Testis (tissue), 3 donors: Measurements from ENCODE around the gene ADAM33. TPM values are rescaled to one million over a fixed set of nuclear protein-coding genes. Genes with fewer than 3 reads are reported as not detected.

Experiments used
- DNase-seq: peaks from one replicate; pipeline ENCODE4 v3.0.0-alpha.2; 2019
- H3K27ac ChIP-seq, 2 donors: fragments of 200-600 bp; sonication (generic); one replicate each; pipeline ENCODE4 v1.5.1; 2019
- H3K27me3 ChIP-seq: fragments of 200-600 bp; sonication (generic); one replicate; pipeline ENCODE4 v1.5.1; 2019
- H3K36me3 ChIP-seq: fragments of 200-600 bp; sonication (generic); one replicate; pipeline ENCODE4 v1.5.1; 2017; ENCODE audit warnings: low read depth; ENCODE audit errors: missing control alignments
- H3K4me1 ChIP-seq: fragments of 200-600 bp; sonication (generic); one replicate; pipeline ENCODE4 v1.5.1; 2019
- H3K4me3 ChIP-seq, 2 donors: fragments of 200-600 bp; sonication (generic); one replicate each; pipeline ENCODE4 v1.5.1; 2017 to 2019
- H3K9me3 ChIP-seq: fragments of 200-600 bp; sonication (generic); one replicate; pipeline ENCODE4 v1.5.1; 2017
- POLR2A ChIP-seq: fragments of 450-650 bp; IDR thresholded peaks from one replicate; pipeline ENCODE4 v1.6.1; 2017; ENCODE audit warnings: antibody characterized with exemption, mild to moderate bottlenecking, moderate library complexity
- WGBS, 2 donors: methylation state at CpG; one replicate each; pipeline ENCODE4 v1.1.5; 2018; 5-methylcytosine and 5-hydroxymethylcytosine counted together
- intact Hi-C: fragments of 100-400 bp; cut with DNase I; formaldehyde crosslinking; loops from one replicate; pipeline ENCODE4 v1.15.1; 2023; ENCODE audit warnings: low total_unique reads
- polyA plus RNA-seq: library from polyadenylated mRNA; stranded (reverse); fragments of 350-450 nt; fragmentation: Illumina TruSeq; extraction: RNeasy Lipid Tissue Mini Kit (QIAGEN cat#74804); gene quantifications from one replicate; pipeline ENCODE4 v1.2.3, GENCODE V29; 2014; ENCODE audit warnings: low read depth, low replicate concordance; ENCODE audit not compliant: insufficient read depth
- total RNA-seq, 2 donors: library from RNA; depleted of rRNA; stranded (reverse); fragments of >200 nt; gene quantifications; one replicate each; pipeline ENCODE4 v1.2.3, GENCODE V29; 2016
- TF ChIP-seq, protein P1 (sequence below), 3 experiments: fragments of 450-650 bp in 2 of 3; fragments of 200-600 bp in 1 of 3; sonication (generic) in 1 of 3; IDR thresholded peaks; one replicate each; pipeline ENCODE4 v1.5.1; 2016 to 2019; ENCODE audit warnings: antibody characterized with exemption in 3 of 3, mild to moderate bottlenecking in 2 of 3, moderate library complexity in 1 of 3

Gene ADAM33
- total and polyA plus RNA-seq, 3 donors from 2014 or later = 25.5 to 61.1 (median 35.4) TPM

DNA sequence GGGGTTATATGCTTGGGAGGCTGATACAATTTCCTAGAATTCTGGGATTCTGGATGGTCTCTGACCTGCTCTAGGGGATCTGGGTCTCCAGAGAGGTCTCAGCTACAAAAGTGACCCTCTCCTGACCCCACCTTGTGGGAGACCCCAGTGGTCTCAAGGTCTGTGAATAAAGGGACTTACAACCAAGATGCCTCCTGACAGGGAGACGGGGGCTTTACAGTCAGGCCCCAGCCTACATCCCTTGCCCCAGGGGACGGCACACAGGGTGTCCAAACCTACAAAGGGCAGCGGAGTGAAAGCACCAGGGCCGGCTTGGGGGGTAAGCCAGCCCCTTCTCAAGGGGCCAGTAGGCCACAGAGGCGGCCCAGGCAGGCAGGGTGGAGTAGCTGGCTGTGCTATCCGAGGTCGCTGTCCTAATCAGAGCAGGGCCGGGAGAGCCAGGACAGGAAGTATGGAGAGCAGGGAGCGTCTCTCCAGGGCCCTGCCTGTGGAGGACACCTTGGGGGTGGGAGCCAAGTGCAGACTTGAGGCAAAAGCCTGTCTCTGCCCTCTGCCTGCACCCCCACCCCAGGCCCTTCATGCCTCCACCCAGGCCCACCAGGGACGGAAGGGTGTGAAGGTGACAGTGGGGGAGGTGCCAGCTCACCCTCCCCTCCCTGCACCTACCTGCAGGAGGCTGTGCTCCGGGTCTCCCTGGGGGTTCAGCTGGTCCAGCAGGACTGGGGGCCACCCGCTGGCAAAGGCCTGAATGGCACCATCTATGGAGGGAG, 22.1 kb downstream of the ADAM33 start:
- Histone ChIP-seq H3K4me1 (no peaks in the 10 kb centered on the region), H3K36me3 (no peaks in the 10 kb centered on the region), H3K9me3 (no peaks in the 10 kb centered on the region), H3K27ac (no peak overlapping the region), H3K4me3 (no peak overlapping the region), H3K27me3 (no peaks in the 10 kb centered on the region)
- no peak for TF ChIP-seq POLR2A
- TF ChIP-seq, protein P1, sequence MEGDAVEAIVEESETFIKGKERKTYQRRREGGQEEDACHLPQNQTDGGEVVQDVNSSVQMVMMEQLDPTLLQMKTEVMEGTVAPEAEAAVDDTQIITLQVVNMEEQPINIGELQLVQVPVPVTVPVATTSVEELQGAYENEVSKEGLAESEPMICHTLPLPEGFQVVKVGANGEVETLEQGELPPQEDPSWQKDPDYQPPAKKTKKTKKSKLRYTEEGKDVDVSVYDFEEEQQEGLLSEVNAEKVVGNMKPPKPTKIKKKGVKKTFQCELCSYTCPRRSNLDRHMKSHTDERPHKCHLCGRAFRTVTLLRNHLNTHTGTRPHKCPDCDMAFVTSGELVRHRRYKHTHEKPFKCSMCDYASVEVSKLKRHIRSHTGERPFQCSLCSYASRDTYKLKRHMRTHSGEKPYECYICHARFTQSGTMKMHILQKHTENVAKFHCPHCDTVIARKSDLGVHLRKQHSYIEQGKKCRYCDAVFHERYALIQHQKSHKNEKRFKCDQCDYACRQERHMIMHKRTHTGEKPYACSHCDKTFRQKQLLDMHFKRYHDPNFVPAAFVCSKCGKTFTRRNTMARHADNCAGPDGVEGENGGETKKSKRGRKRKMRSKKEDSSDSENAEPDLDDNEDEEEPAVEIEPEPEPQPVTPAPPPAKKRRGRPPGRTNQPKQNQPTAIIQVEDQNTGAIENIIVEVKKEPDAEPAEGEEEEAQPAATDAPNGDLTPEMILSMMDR (IDR thresholded peaks at IDR 0.05) = no peak
- 65 to 69% methylated on average over 4 to 12 of the region's 12 CpGs for WGBS, 2 donors
- intact Hi-C loops = no loop called here
- no peak for DNase-seq

DNA sequence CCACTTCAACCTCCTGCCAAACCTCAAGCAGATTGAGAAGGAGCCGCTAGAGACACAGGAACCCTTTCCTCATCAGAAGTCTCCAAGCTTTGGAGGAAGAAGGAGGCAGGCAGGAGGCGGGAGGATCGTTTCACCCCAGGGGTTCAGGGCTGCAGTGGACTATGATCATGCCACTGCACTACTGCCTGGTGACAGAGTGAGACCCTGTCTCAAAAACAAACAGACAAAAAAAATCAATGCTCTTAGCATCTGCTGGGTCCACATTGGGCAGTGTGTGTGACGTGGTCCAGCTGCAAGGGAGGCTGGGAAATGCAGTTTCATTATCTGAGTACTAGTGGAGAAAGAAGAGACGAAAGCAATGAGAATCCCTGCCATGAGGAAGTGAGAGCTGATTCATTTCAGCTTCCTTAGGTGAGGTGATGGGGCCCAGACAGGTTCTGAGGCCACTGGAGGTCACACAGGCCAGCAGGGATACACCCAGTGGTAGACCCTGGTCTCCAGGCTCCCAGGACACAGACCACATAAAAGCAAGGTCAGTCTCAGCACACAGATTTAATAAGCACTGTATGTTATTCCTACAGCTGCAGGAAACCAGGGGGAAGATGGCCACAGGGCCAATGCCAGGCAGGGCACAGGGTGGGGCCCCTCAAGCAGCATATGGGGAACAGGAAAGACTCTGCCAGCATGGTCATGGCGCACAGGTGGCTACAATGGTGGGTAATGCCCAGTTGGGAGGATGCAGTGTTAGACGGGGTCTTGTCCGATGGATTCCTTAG, 22.9 kb downstream of the ADAM33 start:
- H3K27ac ChIP-seq = no peak overlapping the region
- H3K4me3 ChIP-seq = no peak overlapping the region
- no peaks in the 10 kb centered on the region for H3K36me3 ChIP-seq
- intact Hi-C loops = no loop called here
- no peaks in the 10 kb centered on the region for H3K9me3 ChIP-seq
- DNase-seq = no peak
- TF ChIP-seq, protein P1 (IDR thresholded peaks at IDR 0.05) = no peak
- TF ChIP-seq POLR2A = no peak
- 63 to 65% methylated on average over 8 of the region's 8 CpGs for WGBS, 2 donors
- H3K27me3 ChIP-seq = no peaks in the 10 kb centered on the region
- H3K4me1 ChIP-seq = no peaks in the 10 kb centered on the region

DNA sequence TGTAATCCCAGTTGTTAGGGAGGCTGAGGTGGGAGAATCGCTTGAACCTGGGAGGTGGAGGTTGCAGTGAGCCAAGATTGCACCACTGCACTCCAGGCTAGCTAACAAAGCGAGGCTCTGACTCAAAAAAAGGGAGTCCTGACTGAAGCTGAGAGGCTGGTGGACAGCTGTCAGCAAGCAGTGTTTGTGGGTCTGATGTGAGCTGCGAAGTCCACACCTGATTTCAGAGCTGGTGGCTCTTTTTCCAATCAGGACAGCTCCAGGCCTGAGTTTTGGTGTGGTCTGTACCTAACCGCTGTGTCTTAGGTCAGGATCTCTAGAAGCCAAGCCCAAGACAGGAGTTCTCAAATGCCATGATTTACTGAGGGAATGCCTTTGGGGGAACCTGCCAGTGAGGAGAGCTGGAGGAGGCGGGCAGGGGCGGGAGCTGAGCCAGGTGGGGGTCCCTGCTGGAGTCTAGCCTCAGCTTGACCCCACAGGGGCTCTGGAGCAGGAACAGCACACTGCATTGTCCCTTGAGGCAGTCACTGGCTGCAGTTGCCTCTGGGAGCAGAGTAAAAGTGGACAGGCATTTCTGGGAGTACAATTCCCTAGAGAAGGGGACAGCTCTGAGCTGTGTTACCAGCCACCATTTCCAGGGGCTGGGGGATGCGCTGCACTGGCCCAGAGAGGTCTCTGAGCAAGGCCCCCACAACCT, 23.6 kb downstream of the ADAM33 start:
- Histone ChIP-seq H3K4me3 (no peak overlapping the region), H3K27me3 (no peaks in the 10 kb centered on the region), H3K4me1 (no peaks in the 10 kb centered on the region), H3K9me3 (no peaks in the 10 kb centered on the region), H3K36me3 (no peaks in the 10 kb centered on the region), H3K27ac (no peak overlapping the region)
- no peak for TF ChIP-seq POLR2A
- TF ChIP-seq, protein P1 (IDR thresholded peaks at IDR 0.05) = no peak
- 84 to 86% methylated on average over 5 to 7 of the region's 7 CpGs for WGBS, 2 donors
- DNase-seq = no peak
- intact Hi-C loops = no loop called here

DNA sequence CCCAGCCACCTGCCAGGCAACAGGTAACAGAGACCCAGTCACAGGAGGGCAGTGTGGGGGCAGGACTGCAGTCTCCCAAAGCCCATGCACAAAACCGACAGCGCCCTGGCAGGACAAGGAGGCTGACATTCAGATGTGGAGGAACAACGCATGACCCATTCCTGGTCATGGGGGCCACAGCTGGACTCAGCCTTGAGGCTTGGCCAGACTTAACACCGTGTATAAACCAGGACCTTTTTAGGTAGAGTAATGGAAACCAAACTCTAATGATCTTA, 26.7 kb downstream of the ADAM33 start:
- intact Hi-C loops = no loop called here
- Histone ChIP-seq H3K4me3 (no peak overlapping the region), H3K36me3 (no peaks in the 10 kb centered on the region), H3K27me3 (no peaks in the 10 kb centered on the region), H3K4me1 (no peaks in the 10 kb centered on the region), H3K9me3 (no peaks in the 10 kb centered on the region), H3K27ac (no peak overlapping the region)
- DNase-seq = no peak
- whole genome bisulfite sequencing, 2 donors = 71 to 91% methylated on average over 4 of the region's 4 CpGs
- no peak for TF ChIP-seq POLR2A
- TF ChIP-seq, protein P1 (IDR thresholded peaks at IDR 0.05) = no peak
